GM10847 (cell line): ENCODE measurements around the gene PDE4A.

Experiments
- POLR2A ChIP-seq: IDR thresholded peaks from 2 replicates; pipeline ENCODE4 v1.6.1; 2011; ENCODE audit not compliant: insufficient read length; ENCODE audit errors: extremely low read depth

The PDE4A gene

DNA sequence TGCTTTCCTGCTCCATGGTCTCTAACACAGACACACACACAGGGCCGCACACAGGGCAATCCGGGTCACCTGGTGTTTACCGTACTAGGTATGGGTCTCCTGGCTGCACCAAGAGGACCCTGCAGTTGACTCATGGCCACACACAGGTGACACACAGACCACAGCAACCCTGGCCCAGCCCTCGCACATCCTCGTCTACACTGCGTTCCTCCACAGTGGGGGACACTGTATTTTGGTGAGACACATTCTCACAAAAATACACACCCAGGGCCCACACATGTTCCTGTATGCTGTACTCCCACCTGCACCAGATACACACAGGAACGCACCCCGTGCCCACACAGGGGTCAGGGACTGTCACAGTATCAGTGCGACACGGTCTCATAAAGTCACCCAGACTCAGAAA is 12.8 kb downstream of the PDE4A start:
- no peak for TF ChIP-seq POLR2A

DNA sequence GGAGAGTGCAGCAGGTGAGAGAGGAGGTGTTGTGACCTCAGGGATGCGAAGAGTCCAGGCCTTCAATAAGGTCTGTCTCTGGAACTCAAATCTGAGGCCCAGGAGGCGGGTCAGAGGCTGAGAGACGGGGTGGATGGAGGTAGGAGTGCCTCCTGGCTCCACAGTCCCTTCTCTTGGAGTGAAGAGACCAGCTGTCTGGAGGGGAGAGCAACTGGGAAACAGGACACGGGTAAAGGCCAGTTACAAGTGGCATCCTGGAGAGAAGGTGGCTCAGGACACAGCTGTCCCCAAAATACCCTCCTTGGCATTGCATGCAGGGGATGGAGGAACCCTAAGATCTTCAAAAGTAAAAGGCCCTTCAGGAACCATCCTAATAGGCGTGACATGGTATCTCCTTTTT is 19.2 kb downstream of the PDE4A start:
- no peak for TF ChIP-seq POLR2A

DNA sequence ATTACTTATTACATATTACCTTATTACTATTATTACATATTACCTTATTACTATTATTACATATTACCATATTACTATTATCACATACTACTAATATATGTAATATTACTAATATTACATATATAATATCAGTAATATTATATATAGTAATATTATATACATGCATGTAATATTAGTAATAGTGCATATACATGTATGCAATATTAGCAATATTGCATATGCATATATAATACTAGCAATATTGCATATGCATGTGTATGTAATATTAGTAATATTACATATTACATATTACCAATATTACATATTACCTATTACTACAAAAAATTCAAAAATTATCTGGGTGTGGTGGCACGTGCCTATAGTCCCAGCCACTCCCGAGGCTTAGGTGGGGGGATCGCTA is 22.4 kb downstream of the PDE4A start:
- TF ChIP-seq POLR2A = no peak

DNA sequence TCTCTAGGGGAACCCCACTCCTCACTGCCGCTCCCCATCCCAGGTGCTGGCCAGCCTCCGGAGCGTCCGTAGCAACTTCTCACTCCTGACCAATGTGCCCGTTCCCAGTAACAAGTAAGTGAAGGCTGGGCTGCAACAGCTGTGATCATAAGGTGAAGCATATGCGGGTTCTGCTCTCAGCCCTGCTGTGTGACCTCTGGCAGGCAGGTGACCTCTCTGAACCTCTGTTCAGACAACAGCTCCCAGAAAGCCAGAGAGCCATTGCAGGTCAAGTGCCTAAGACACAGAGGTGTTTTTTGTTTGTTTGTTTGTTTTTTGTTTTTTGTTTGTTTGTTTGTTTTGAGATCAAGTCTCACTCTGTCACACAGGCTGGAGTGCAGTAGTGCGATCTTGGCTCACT is 28.7 kb downstream of the PDE4A start:
- no peak for TF ChIP-seq POLR2A

DNA sequence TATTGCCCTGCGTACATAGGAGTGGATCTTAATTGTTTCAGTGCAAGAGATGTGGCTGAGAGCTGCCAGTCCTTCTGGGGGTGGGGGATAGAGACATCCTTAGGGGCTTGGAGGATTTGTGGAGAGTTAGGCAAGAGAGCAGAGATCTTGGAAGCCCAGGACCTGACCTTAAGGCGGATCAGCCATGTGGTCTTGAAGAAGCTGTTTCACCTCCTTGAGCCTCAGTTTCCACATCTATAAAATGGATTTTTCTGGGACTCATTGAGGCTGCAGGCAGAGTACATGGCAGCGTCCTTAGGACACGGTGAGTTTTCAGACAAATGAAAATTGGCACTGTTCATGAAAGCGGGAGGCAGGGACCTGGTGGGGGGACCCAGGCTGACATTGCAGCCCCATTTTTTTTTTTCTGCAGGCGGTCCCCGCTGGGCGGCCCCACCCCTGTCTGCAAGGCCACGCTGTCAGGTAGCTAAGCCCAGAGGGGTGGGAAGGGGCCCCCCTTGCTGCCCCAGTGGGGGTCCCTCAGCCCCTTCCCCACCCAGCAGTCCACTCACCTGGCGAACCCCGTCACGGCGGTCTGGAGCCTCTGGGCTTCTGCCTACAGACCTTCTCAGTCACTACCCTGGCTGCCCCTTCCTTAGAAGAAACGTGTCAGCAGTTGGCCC is 30.0 kb downstream of the PDE4A start:
- TF ChIP-seq POLR2A = no peak

DNA sequence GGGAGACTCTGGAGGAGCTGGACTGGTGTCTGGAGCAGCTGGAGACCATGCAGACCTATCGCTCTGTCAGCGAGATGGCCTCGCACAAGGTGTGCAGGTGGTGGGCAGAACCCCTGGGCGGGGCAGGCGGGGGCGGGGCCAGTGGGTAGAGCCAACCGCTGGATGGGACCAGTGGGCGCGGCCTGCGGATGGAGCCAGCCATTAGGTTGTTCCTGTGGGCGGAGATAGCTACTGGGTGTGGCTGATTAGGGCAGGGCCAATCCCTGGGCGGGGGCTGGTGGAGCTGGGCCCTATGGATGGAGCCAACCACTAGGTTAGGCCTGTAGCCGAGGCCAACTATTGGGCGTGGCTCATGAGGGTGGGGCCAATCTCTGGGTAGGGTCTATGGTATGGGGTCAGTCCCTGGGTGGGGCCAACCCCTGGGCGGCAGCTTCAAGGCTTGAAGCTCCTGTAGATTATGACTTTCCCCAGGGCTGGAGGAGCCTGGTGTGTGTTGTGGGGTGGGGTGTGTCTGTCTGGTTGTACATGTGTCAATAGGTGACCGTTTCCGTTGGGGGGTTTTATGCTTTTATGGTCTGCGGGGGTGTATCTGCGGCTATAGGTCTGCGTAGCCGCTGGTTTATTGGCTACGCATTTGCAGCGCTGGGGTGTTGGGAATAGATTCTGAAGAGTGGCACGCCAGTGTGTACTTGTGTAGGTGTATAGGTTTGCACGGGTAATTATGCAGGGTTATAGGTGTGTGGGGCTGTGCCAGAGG is 30.7 kb downstream of the PDE4A start:
- TF ChIP-seq POLR2A = no peak

DNA sequence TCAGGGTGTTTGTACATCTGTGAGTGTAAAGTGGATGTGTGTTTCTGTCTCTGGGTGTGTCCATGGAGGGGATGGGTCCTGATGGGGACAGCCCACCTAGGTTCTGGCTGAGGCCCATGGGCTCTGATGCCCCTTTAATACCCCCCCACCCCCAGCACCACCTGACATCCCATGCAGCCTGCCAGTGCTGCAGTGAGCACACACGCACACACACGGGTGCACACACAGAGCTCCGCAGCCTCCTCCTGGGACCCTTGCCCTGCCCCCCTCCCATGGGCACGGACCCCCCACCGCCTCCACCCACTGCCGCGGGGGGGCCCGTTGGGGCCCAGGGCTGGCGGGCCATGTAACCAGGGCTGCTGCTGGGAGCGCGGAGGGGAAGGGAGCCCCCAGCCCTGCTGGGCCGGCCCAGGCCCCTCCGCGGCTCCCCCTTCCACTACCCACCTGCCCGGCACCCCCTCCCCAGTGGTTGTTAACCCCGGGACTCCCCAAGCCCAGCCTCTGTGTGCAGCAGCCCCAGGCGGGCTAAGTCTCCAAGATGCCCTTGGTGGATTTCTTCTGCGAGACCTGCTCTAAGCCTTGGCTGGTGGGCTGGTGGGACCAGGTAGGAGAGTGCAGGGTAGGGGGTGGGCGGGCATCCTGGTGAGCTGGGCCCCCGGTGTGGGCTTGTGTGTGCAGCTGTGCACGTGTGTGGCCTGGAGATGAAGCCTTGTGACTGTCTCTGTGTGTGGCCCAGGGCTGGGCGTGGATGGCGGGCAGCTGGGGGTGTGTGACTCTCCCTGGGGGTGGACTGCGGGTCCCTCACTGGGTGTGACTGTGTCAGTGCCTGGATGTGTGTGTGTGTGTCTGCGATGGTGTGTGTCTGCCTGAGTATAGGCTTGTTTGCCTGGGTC is 32.6 kb downstream of the PDE4A start:
- no peak for TF ChIP-seq POLR2A

DNA sequence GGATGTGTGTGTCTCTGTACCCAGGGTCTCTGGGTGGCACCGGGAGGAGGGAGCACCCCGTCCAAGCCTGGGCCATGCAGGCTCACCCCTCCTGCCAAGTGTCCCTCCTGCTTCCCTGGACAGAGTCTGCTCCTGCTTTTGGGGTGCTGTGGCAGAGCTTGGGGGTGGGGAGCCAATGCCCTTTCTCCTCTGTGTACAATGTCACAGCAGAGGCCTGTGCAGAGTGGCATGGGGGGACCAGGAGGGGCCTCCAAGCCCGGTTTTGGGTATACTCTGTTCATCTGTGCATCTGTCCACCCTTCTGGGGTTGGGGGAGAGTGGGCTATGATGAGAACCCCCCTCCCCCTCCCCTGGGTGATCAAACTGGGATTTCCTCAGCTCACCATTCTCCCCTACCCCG is 33.5 kb downstream of the PDE4A start:
- no peak for TF ChIP-seq POLR2A

DNA sequence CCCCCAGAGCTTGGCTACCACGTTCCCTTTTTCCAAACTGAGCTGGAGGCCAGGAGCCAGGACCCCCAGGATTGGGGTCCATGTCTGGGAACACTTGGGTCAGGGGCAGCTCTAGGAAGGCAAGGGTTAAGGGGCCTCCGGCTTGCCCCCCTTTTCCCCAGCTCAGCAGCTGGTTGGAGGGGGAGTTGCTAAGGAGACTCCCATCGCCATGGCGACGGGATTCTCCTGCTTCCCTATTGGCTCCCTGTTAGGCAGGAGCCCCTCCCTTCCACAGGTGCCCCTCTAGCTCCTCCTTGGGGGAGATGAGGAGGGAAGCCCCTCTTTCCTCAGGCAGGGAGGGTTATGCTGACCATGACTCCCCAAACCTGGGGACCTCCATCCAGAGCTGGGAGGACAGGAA is 33.9 kb downstream of the PDE4A start:
- no peak for TF ChIP-seq POLR2A

DNA sequence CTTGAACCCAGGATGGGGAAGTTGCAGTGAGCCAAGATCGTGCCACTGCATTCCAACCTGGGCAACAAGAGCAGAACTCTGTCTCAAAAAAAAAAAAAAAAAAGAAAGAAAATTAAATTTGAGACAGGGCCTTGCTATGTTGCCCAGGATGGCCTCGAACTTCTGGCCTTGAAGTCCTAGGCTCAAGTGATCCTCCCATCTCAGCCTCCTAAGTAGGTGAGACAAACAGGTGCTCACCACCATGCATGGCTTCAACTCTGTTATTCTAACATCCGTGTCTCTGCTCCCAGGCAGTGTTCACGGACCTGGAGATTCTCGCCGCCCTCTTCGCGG is 40.3 kb downstream of the PDE4A start:
- TF ChIP-seq POLR2A = no peak

DNA sequence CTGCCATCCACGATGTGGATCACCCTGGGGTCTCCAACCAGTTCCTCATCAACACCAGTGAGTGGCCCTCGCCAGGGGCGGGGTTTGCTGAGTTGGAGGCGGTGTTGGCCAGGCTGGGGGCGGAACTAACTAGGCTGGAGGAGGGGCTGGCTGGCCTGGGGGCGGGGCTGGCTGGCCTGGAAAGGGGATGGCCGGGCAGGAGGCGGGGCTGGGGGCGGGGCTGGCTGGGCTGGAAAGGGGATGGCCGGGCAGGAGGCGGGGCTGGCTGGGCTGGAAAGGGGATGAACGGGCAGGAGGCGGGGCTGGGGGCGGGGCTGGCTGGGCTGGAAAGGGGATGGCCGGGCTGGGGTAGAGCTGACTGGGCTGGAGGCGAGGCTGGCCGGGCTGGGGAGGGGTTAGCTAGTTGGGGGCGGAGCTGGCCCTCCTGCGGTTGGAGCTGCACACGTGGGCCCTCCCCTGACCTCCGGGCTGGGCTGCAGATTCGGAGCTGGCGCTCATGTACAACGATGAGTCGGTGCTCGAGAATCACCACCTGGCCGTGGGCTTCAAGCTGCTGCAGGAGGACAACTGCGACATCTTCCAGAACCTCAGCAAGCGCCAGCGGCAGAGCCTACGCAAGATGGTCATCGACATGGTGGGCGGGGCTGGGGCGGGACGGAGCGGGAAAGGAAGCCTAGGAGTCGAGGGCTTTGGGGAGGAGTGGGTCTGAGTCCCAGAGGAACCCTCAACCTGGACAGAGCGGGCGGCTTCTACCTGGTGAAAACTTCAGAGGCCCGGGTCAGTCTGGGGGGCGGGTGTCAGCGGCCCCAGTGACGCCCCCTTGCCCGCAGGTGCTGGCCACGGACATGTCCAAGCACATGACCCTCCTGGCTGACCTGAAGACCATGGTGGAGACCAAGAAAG is 41.0 kb downstream of the PDE4A start:
- no peak for TF ChIP-seq POLR2A

DNA sequence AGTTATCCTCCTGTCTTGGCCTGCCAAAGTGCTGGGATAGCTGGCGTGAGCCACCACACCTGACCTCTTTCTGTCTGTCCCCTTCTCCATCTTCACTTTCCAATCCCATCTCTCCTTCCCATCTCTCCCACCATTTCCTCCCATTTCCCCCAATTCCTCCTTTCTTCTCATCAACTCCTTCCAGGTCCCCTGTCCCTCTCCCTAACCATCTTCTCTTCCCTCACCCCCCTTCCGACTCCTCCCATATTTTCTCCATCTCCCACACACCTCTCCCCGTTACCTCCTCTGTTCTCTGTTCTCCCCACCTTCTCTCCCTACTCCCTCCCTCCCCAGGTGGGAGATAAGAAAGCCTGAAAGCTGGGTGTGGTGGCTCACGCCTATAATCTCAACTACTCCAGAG is 42.2 kb downstream of the PDE4A start:
- TF ChIP-seq POLR2A = no peak

DNA sequence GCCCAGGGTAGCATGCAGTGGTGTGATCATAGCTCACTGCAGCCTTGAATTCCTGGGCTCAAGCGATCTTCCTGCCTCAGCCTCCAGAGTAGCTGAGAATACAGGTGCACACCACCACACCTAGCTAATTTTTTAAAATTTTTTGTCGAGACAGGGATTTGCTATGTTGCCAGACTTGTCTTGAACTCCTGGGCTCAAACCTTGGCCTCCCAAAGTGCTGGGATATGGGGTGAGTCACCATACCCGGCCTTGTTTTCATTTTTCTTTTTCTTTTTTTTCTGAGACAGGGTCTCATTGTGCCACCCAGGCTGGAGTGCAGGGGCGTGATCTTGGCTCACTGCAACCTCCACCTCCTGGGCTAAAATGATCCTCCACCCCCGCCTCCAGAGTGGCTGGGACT is 44.1 kb downstream of the PDE4A start:
- no peak for TF ChIP-seq POLR2A

DNA sequence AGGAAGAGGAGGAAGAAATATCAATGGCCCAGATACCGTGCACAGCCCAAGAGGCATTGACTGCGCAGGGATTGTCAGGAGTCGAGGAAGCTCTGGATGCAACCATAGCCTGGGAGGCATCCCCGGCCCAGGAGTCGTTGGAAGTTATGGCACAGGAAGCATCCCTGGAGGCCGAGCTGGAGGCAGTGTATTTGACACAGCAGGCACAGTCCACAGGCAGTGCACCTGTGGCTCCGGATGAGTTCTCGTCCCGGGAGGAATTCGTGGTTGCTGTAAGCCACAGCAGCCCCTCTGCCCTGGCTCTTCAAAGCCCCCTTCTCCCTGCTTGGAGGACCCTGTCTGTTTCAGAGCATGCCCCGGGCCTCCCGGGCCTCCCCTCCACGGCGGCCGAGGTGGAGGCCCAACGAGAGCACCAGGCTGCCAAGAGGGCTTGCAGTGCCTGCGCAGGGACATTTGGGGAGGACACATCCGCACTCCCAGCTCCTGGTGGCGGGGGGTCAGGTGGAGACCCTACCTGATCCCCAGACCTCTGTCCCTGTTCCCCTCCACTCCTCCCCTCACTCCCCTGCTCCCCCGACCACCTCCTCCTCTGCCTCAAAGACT is 46.9 kb downstream of the PDE4A start:
- TF ChIP-seq POLR2A = no peak

DNA sequence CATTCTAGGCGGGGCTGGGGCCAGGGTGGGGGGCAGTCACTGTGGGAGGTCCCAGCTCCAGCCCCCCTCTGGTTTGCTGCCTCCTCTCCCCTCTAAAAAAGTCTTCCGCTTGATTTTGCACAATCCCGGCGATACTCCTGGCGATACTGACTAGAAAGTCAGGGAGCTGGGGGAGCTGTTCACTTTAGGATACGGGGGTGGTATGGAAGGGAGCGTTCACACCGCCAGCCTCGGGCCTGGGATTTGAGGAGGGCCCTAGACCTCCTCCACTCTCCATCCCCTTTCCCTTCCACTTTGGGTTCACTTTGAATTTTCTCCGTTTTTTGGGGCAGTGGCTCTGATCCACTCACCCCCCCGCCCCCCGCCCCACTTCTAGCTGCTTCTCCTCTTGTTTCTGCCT is 47.8 kb downstream of the PDE4A start:
- no peak for TF ChIP-seq POLR2A
